DMS53 treated with DMSO at 0.1 percent for 48 hours (cell line): ENCODE results near the gene SAP30.

ENCODE experiments used
- DNase-seq: peaks from one replicate; lab custom pipeline; 2025; ENCODE audit not compliant: unreplicated experiment; lab: John Stamatoyannopoulos, UW

Gene SAP30

GRCh38 chr4:173367285-173367684, 3.5 kb upstream of the SAP30 start:
- DNase-seq, result no peak

GRCh38 chr4:173367946-173368345, 2.8 kb upstream of the SAP30 start:
- DNase-seq, result no peak

- no peak for DNase-seq
These were observed 651 bp upstream of the SAP30 start for GRCh38 chr4:173370130-173370476.

GRCh38 chr4:173371292-173372192, 788 bp downstream of the SAP30 start:
- DNase-seq, result peak; percentile 21

GRCh38 chr4:173374588-173374987, 3.8 kb downstream of the SAP30 start:
- no peak for DNase-seq

GRCh38 chr4:173379929-173380328, 9.2 kb downstream of the SAP30 start:
- no peak for DNase-seq

GRCh38 chr4:173380987-173381386, 10.2 kb downstream of the SAP30 start:
- DNase-seq, result no peak

- DNase-seq, result no peak
These were observed 10.9 kb downstream of the SAP30 start for GRCh38 chr4:173381610-173382009.

GRCh38 chr4:173382349-173382748, 11.6 kb downstream of the SAP30 start:
- no peak for DNase-seq

- no peak for DNase-seq
These were observed 16.0 kb downstream of the SAP30 start for GRCh38 chr4:173386751-173387150.

GRCh38 chr4:173391701-173392100, 20.9 kb downstream of the SAP30 start:
- no peak for DNase-seq

GRCh38 chr4:173397604-173398003, 26.9 kb downstream of the SAP30 start:
- DNase-seq, result no peak

- DNase-seq, result no peak
These were observed 27.5 kb downstream of the SAP30 start for GRCh38 chr4:173398220-173398619.

GRCh38 chr4:173398779-173399415, 28.1 kb downstream of the SAP30 start, which contains the start of gene SCRG1:
TSS of gene SCRG1 (minus strand) at chr4:173399116. CDS start at chr4:173391414, 7,702 bp downstream.
- no peak for DNase-seq

GRCh38 chr4:173401063-173401462, 30.3 kb downstream of the SAP30 start:
- no peak for DNase-seq

- DNase-seq, result no peak
These were observed 32.3 kb downstream of the SAP30 start for GRCh38 chr4:173403051-173403450.

- DNase-seq, result no peak
These were observed 33.6 kb downstream of the SAP30 start for GRCh38 chr4:173404296-173404865.

GRCh38 chr4:173405840-173406606, 35.3 kb downstream of the SAP30 start:
- DNase-seq, result no peak

GRCh38 chr4:173410079-173410478, 39.3 kb downstream of the SAP30 start:
- DNase-seq, result no peak

- DNase-seq, result no peak
These were observed 40.4 kb downstream of the SAP30 start for GRCh38 chr4:173411106-173411693.

- DNase-seq, result no peak
These were observed 42.3 kb downstream of the SAP30 start for GRCh38 chr4:173413036-173413435.
